ENCODE data around the gene N4BP2L1.

N4BP2L1 gene

GRCh38 chr13:32430018-32430747 lies 2.3 kb upstream of the N4BP2L1 start:
- DNase-seq = no peak

DNA sequence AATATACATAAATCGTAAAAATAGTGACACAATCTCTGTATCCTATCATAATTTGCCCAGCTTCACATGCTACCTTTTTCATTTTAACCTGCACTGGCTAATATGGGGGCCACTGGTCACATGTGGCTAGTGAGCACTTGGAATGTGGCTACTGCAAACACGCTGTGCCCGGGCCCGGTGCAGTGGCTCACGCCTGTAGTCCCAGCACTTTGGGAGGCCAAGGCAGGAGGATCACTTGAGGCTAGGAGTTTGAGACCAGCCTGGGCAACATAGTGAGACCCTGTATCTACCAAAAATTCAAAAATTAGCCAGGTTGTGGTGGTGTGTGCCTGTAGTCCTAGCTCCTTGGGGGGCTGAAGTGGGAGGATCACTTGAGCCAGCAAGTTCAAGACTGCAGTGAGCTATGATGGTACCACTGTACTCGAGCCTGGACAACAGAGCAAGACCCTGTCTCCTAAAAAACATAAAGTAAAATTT lies 1.5 kb upstream of the N4BP2L1 start:
- no peak for DNase-seq

DNA sequence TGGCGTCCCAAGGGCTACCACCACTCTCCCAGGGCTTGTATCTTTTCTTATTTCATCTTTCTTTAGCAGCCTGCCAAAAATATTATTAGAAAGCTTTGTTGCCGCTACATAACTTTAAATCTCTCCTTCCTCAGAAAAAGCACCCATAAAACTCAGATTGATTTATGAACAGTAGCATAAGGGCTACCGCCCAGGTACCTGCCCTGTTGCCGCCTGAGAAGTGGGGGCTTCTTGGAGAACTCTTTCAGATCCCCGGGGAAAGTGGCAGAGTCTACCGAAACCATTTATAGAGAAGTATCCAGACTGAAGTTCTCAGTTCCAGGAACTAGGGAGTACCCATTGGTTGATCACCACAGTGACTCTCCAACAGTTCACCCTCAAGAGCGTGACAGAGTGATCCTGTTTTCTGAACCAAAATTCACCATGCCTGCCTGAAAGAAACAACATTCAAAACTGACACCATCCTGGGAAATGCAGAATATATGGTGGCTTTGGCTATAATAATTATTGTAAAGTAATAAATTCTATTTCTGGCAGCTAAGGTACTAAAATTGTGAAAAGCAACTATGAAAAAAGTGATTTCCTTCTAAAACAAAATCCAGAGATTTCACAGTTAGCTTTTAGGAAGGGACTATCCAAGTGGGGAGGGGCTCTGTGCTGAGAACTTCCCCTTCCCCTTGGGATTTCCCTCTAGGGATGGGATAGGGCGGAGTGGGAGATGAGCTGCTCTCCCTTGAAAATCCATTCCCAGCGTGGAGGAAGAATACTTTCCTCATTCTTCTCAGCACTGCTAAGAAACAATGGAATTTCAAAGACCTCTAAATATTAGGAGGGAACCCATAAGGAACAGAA lies 877 bp upstream of the N4BP2L1 start:
- DNase-seq = no peak

DNA sequence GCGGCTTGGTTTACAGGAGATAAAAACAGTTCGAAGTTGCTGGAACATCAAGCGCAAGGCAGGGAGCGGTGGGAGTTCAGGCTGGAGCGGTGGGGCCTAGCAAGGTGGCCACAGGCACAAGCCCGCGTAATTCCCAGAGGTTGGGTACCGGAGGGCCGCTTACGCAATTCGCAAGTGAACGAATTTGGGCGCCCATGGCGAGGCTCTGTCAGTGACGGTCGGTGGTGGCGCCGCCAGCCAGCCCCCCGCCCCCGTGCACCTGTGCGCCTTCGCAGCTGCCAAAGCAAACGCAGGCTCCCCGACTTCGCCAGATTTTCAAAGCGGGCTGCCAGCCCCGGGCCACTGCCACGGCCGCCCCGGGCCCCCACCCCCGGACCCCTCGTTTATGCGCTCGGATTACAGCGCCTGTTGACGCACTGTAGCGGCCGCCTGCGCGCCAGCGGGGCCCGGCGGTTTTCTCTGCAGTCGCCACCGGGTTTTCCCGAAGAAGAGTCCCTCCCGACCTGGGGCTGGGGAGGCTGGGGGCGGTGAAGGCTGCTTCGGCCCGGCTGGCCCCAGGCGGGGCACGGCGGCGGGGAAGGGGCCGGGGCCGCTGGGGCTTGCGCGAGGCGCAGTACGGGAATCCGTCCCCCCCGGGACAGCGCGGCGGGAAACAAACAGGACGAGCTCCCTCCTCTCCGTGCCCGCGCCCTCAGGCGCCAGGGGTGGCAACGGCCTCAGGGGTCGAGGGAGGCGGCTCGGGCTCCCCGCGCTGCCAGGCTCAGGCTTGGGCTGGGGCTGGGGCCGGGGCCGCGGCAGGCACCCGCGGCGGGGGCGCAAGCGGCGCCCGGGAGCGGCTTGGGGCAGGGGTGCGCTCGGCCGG lies 709 bp downstream of the N4BP2L1 start:
- no peak for DNase-seq

DNA sequence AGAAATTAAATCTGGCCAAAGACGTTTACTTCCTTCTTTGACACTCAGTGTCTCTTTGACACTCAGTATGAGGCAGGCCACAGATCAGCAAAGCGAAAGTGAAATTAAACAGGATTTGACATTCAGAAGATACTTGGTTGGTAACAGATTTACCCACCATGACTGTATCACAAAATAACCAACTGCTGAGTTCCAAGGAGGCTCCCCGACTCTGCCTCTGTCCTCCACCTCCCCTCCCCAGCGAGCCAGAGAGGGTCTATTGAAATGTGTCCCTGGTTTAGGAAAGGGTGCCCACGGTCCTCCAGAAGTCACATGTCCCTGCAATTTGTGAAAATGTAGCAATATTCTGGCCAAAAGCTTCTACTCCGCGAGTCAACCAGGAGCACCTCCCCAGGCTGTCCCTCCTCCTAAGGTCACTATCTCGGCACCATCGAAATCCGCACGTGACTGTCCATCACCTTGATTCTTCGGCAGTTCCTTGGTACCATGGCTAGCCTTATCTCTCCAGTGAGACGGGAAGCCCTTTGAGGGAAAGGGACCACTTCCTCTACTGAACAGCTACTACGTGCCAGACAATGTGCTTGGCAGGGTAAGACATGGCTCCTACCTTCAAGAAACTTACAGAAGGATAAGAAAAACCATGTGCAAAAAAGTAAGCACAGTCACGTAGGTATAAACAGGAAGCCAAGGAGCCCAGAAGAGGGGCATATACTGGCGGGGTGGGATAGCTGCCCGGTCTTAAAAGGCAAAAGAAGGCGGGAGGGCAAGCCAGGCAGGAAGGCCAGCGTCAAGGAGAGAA lies 1.5 kb downstream of the N4BP2L1 start:
- no peak for DNase-seq

DNA sequence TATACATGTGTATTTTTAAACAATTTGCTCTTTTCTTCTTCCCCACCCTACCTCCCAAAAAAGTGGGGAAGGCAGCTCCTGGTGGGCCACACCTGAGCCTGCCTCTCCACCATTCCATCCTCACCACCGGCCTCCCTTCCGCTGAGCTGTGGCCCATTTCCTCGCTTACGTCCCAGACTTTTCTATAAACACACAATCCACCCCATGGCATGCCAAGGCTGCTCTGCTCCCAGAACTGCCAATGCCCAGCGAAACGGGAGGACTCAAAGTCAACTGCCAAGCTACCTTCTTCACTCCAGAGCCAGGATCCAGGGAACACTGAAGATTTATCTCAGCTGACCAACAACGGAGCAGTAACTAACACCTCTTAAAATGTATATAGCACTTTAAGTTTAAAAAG lies 2.8 kb downstream of the N4BP2L1 start:
- DNase-seq = no peak

- DNase-seq = no peak
These were observed 4.3 kb downstream of the N4BP2L1 start for GRCh38 chr13:32423592-32423991.

GRCh38 chr13:32419862-32420261 lies 8.1 kb downstream of the N4BP2L1 start:
- DNase-seq = no peak

DNA sequence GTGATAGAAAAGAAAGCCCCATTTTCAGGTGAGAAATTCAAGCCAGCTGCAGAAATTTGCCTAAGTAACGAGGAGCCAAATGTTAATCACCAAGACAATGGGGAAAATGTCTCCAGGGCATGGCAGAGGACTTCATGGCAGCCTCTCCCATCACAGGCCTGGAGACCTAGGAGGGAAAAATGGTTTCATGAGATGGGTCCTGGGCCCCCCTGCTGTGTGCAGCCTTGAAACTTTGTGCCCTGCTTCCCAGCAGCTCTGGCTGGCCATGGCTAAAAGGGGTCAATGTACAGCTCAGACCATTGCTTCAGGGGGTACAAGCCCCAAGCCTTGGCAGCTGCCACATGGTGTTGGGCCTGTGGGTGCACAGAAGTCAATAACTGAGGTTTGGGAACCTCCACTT lies 9.9 kb downstream of the N4BP2L1 start:
- no peak for DNase-seq

DNA sequence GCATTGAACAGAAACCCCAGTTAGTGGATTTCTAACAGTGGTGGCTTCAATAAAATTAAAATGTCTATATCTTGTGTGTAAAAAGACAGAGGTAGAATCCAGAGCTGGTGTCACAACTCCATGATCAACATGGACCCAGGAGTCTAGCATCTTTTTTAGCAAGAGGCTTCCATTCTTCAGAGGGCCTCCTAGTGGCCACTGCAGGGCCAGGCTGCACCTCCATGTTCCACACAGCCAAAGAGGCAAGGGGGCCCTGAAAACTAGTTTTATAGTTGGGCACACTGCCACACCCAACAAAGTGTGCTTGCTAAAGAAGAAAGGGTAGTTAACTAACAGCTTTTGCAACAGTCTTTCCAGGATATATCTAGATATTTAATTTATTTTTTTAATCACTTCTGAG lies 12.9 kb downstream of the N4BP2L1 start:
- no peak for DNase-seq

- DNase-seq = no peak
These were observed 13.3 kb downstream of the N4BP2L1 start for GRCh38 chr13:32414580-32414979.

- DNase-seq = no peak
These were observed 14.6 kb downstream of the N4BP2L1 start for GRCh38 chr13:32413284-32413683.

- no peak for DNase-seq
These were observed 18.1 kb downstream of the N4BP2L1 start for GRCh38 chr13:32409561-32410421.

DNA sequence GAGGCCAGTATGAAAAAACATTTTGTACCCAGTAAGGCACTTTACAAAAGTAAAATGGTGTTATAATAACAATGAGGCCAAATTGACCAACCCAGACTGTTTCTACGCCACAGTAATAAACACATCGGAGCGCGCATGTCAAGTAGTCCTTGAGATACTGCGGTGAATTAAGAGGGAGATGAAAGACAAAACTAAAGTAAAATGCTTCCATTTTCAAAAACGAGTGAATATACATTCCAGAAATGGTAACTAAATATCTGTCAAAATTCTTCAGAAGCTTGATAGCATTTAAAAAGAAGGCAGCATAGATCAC lies 19.0 kb downstream of the N4BP2L1 start:
- DNase-seq = no peak

DNA sequence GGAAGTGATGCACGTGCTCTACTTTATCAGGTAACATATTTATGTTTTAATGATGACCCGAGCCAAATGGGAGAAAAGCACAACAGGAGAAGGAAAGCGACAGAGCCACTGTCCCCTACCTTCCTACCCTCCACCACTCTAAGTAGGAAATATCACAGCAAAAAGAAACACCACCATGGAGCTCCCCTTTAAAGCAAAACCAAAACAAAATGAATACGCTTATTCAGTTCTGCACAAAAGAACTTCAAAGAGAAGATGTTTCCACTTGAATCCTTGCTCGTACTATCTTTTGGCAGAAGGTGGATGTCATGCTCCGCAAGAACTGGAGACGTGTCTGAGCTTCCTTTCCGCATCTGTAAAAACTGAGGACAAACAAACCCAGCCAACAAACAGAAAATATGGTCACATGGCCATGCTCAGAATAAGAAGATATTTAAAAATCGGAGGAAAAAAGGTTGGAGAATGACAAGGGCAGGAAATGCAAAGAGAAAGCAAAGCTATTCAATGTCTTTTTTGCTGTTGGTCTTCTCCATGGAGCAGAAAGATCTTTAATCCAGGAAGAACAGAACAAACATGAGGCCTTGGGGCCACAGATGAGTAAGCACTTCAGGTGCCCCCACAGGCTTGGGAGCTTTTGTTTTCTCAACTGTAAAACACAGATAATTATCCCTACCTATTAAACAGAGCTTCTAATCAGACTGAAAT lies 19.5 kb downstream of the N4BP2L1 start:
- DNase-seq = no peak

DNA sequence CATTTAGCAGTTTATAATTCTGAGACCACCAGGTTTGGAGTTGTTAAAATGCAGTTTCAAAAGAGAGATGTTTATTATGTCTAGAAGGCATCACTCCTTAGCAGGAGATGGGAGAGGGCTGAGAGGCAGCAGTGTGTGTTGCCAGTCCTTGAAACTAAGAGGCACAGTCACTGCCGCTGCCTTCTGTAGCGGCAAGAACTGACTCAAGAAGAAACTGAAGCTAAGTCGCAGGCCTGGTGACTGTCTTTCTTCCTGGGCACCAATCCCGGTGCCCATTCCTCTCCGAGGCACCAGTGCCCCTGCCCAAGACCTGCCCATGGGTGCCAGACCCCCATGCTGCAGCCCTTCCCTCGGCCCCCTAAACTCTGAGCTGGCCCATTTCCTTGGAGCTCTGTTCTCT lies 20.1 kb downstream of the N4BP2L1 start:
- DNase-seq = no peak

DNA sequence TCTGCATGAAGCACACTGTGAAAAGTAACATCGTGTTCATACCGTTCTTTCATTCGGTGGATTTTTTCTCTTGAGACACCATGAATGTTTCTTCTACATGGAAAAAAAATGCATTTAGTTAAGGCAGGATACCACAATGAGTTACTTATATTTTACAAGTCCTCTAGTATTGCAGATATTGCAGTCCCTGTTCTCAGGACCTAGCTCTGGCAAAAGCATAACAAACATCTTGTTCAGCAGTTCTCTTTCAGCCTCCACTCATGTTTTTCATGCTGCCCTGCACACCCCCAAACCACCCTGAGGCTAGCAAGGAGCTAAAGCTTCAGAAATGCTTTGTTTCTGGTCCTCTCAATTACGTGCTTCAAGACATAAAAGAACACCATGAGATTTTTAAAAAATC lies 24.8 kb downstream of the N4BP2L1 start:
- DNase-seq = no peak

GRCh38 chr13:32391101-32391619 lies 36.8 kb downstream of the N4BP2L1 start:
- no peak for DNase-seq

- no peak for DNase-seq
These were observed 37.4 kb downstream of the N4BP2L1 start for GRCh38 chr13:32390484-32390883.

DNA sequence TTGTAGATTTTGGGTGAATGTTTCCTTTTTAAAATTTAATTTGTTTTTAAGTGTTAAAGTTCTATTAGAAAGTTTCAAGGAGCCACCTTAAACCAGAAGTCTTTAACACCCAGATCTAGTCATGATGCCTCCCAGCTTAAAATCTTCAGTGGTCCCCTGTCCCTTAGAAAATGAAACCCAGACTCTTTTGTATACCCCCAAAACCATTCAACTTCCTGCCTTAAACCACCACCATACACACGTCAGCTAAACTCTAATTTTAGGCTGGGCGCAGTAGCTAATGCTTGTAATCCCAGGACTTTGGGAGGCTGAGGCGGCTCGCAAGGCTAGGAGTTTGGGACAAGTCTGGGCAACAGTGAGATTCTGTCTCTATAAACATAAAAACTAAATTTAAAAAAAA lies 37.9 kb downstream of the N4BP2L1 start:
- DNase-seq = no peak

- DNase-seq = no peak
These were observed 42.5 kb downstream of the N4BP2L1 start for GRCh38 chr13:32385410-32385809.
